Anterior cingulate cortex (tissue), 58 donors: ENCODE data around the gene CYP19A1.

Experiments used
- DNase-seq, 58 donors: peaks; one replicate each; lab custom pipeline; 2025; lab: John Stamatoyannopoulos, UW

The CYP19A1 gene

DNA sequence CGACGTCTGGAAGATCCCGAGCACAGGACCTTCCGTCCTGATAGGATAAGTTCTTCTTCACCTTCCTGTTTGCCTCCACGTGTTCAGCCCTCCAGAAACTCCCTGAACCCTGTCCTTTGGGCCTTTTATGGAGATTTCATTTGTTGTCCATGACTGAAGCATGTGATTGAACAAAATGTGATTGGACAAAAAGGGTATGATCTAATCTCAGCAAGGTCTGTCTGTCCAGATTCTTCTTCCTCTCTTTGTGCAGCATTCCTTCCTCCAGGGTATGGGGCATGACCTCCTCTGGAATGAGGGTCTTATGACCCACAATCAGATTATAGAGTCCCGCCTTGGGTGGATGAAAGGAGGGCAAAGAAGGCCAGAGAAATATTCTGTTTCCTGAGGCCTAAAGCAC, at the start of gene CYP19A1:
TSS of gene CYP19A1 (minus strand) at position 101 of the 400 bp plus-strand sequence. CDS start 95,684 bp downstream, outside the sequence.
- DNase-seq: no peak

- DNase-seq: no peak
Measured at GRCh38 chr15:51387699-51388041, 49.3 kb upstream of the CYP19A1 start.

GRCh38 chr15:51386960-51387698, 48.7 kb upstream of the CYP19A1 start:
- no peak for DNase-seq

DNA sequence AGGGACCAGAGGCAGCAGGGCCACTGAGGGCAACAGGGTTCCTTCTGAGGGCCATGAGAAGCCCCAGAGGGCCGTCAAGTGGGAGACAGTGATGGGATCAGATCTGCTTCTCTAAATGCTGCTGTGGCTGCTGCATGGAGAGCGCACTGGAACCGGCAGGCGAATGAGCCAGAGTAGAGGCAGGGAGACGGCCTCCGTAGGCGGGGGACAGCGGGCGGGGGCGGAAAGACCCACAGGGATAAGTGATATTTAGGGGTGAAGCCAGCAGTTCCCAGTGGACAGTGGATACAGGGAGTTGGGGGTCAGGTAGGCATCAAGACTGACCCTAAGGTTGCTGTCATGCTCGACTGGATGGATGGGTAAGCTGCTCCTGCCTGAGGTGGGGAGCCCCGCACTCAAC, 48.1 kb upstream of the CYP19A1 start:
- DNase-seq: no peak

- DNase-seq: peak in 6 of 58 donors; percentile 9 to 27 (median 14)
Measured at GRCh38 chr15:51386029-51386428, 47.6 kb upstream of the CYP19A1 start.

- peak in 22 of 58 donors; percentile 3 to 55 (median 20) for DNase-seq
Measured at GRCh38 chr15:51382787-51383186, 44.4 kb upstream of the CYP19A1 start.

- peak in 50 of 58 donors; percentile 5 to 85 (median 53) for DNase-seq
Measured at GRCh38 chr15:51380999-51381806, 42.8 kb upstream of the CYP19A1 start.

DNA sequence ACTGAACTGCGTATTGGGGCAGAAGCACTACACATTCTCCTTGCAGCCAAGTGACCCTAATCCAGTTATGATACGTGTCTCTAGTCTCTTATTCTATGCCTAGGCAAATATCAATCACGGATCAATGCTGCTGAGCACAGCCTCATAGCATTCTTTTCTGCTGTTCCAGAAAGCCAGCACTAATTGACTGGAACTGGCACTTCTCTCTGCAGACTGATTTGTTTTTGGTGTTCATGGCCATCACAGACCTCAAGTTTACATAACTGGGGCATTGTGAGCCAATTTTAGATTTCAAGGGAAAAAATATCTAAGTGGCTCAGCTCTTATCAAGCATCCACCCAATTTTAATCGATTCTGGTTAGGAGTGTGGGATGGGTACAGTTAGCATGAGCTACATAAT, 41.0 kb upstream of the CYP19A1 start:
- peak in 2 of 58 donors; percentile 17 for DNase-seq

- DNase-seq: no peak
Measured at GRCh38 chr15:51378406-51378805, 40.0 kb upstream of the CYP19A1 start.

GRCh38 chr15:51377038-51377786, 38.8 kb upstream of the CYP19A1 start:
- peak in 8 of 58 donors; percentile 15 to 55 (median 24) for DNase-seq

DNA sequence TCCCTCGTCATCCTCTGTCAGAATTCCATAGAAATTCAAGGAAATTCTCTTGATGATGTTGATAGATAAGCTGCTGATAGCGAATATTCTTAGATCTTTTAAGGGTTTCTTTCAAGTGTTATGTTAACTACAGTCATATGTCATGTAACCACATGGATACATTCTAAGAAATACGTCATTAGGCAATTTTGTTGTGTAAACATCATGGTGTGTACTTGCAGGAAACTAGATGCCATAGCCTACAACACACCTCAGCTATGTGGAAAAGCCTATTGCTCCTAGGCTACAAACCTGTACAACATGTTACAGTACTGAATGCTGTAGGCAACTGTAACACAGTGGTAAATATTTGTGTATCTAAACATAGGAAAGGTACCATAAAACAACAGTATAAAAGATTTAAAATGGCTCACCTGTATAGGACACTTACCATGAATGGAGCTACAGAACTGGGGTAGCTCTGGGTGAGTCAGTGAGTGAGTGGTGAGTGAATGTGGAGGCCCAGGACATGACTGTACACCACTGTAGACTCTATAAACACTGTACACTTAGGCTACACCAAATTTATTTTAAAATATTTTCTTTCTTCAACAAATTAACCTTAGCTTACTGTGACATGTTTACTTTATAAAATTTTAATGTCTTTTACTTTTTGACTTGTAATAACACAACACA, 37.7 kb upstream of the CYP19A1 start:
- DNase-seq: no peak

- DNase-seq: peak in 2 of 58 donors; percentile 12 to 14
Measured at GRCh38 chr15:51374131-51374530, 35.7 kb upstream of the CYP19A1 start.

GRCh38 chr15:51371266-51371665, 32.9 kb upstream of the CYP19A1 start:
- no peak for DNase-seq

- DNase-seq: no peak
Measured at GRCh38 chr15:51369451-51369761, 31.0 kb upstream of the CYP19A1 start.

DNA sequence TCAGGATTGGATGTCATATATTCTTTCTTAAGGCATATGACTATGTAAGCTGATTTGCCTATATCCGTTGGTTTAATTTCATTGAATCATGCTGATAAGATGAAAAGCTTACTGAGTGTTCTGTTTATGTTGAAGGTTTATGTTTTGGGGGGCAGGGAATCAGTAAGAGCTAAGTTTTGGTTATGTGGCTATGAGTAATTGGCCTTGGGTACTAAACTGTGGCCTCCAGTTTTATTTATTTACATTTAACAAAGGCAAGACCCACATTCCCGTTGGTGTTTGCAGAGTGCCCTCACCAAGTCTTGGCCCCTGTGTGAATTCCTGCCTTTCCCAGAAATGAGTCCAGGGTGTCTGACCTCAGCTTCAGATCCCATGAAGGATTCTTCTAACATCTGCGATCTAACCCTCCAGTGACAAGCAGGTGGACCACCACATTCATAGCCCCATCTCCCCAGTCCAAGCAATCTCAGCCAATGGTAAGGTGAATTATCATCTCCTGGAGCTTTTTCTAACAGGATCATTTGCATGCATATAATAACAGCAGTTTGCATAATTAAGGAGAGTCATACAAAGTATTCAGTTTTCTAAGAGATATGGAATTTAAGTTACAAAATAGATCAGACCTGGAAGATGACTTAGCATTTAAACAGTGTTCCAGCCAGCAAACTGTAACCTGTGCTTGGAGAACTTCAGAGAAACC, 30.5 kb upstream of the CYP19A1 start:
- no peak for DNase-seq

GRCh38 chr15:51368307-51368706, 29.9 kb upstream of the CYP19A1 start:
- DNase-seq: no peak

DNA sequence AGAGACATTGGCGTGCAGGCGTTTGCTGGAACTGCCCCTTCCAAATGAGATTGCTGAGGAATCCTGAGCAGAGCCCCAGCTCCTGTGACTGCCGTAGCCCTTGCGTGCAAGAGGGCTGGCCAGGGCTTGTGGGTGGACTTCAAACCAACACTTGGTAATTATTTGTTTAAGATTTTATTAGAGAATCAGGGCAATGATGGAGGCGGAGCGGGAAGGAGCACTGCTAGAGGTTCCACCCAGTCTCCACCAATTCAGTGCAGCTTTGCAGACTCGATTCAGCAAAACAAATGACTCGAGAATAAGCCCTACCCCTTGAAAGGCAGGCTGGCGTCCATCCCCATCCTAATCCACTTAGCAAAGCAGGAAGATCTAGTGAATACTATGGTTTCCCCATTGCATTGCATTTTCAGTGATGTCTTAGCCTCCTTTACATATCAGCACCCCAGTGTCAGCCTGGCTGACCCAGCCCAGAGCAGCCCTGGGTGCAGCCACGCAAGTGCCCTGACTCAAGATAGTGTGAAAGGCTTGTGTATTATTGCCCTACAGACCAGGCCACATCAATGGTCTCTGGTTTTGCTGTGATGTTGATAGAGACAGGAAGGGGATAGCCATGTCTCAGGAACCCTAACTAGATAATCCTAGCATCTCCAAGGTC, 29.1 kb upstream of the CYP19A1 start:
- DNase-seq: no peak

GRCh38 chr15:51366920-51367319, 28.5 kb upstream of the CYP19A1 start:
- DNase-seq: no peak

DNA sequence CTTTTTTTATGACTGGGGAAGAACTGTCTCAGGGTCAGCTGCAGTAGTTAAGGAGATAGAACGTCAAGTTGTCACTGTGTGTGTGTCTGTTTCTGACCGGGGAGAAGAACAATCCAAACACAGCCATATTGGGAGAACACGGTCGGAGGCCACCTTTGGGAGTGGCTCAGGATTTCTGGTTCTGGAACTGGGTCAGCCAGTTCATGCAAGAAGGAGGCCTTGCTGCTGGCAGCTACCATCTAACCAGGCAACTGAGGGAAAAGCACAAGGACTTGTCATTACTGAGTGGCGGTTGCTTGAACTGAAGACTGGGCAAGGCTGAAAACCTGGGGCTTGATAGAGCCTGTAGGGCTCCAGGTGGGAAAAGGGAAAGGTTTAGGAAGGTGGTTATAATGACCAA, 27.7 kb upstream of the CYP19A1 start:
- DNase-seq: no peak
